Hepatocyte (in vitro differentiated cells): ENCODE data around the gene BCL2L1.

Experiments
- CTCF ChIP-seq: fragments of 200-600 bp; sonication (generic); IDR thresholded peaks from 2 replicates; pipeline ENCODE4 v1.5.1; 2016; ENCODE audit warnings: antibody characterized with exemption, mild to moderate bottlenecking; ENCODE audit not compliant: poor library complexity
- EZH2 ChIP-seq: fragments of 200-600 bp; sonication (generic); IDR thresholded peaks from 2 replicates; pipeline ENCODE4 v1.6.1; 2016; ENCODE audit warnings: antibody characterized with exemption, mild to moderate bottlenecking, borderline replicate concordance

GRCh38 chr20:31758991-31759390, 36.3 kb upstream of the BCL2L1 start:
- no peak for TF ChIP-seq CTCF
- no peak for TF ChIP-seq EZH2
